GM12801 (cell line): ENCODE data around the gene BRINP2.

ENCODE experiments used
- CTCF ChIP-seq: IDR thresholded peaks from one replicate; pipeline ENCODE4 v1.5.1; 2011; ENCODE audit warnings: control low read depth; ENCODE audit not compliant: insufficient read length; ENCODE audit errors: extremely low read depth

BRINP2 gene

GRCh38 chr1:177145106-177146070 is 25.4 kb upstream of the BRINP2 start:
- TF ChIP-seq CTCF, result no peak

GRCh38 chr1:177146499-177146898 is 24.3 kb upstream of the BRINP2 start:
- no peak for TF ChIP-seq CTCF

GRCh38 chr1:177162243-177162642 is 8.5 kb upstream of the BRINP2 start:
- TF ChIP-seq CTCF, result no peak

GRCh38 chr1:177163844-177164379 is 6.8 kb upstream of the BRINP2 start:
- TF ChIP-seq CTCF, result no peak

- TF ChIP-seq CTCF, result no peak
These were observed 6.2 kb upstream of the BRINP2 start, which contains the start of gene ASTN1 for GRCh38 chr1:177164380-177165068. TSS of gene ASTN1 (minus strand) at chr1:177164712. CDS start at chr1:177164676, 36 bp downstream.

GRCh38 chr1:177165069-177165439 is 5.7 kb upstream of the BRINP2 start:
- no peak for TF ChIP-seq CTCF

- no peak for TF ChIP-seq CTCF
These were observed 872 bp downstream of the BRINP2 start for GRCh38 chr1:177171536-177172123.
